GM04504 (cell line): ENCODE results near the gene HAUS6.
A peak's percentile ranks its signal among the peaks of the same experiment; 100 is the strongest.
"Not testable (repeated sequence)": the region's sequence is repeated elsewhere in the genome, so short reads cannot be mapped to it uniquely, and the experiment has no call there.

Experiments
- DNase-seq: peaks from one replicate; pipeline ENCODE4 v3.0.0-alpha.2; 2012; ENCODE audit warnings: low read depth

HAUS6 gene

GRCh38 chr9:19116107-19116790 is 13.5 kb upstream of the HAUS6 start:
- peak; percentile 58 for DNase-seq

GRCh38 chr9:19114680-19115270 is 12.1 kb upstream of the HAUS6 start:
- no peak for DNase-seq

GRCh38 chr9:19113964-19114679 is 11.4 kb upstream of the HAUS6 start:
- DNase-seq = no peak

GRCh38 chr9:19113064-19113611 is 10.4 kb upstream of the HAUS6 start:
- DNase-seq = not testable (repeated sequence)

GRCh38 chr9:19108038-19108437 is 5.3 kb upstream of the HAUS6 start:
- DNase-seq = no peak

GRCh38 chr9:19104515-19105282 is 2.0 kb upstream of the HAUS6 start:
- no peak for DNase-seq

DNA sequence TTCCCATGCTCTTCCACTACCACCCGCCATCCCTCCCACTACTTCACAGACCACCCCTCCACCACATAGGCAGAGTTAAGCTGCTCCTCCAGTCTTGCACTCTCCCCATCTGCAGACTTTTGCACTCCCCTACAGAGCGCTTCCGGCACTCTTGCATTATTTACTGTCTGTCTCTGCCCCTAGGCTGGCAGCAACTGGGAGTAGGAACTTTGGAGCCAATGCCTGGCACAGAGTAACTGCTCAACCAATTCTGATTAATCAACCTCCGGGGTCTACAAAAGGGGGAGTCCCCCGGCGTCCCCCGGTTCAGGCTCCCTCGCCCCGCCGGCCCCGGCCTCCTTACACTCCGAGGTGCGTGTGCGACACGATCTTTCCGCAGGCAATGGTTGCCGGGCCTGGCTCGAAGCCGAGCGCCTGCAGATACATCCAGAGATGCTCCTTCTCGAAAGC is 498 bp downstream of the HAUS6 start:
- DNase-seq = no peak

DNA sequence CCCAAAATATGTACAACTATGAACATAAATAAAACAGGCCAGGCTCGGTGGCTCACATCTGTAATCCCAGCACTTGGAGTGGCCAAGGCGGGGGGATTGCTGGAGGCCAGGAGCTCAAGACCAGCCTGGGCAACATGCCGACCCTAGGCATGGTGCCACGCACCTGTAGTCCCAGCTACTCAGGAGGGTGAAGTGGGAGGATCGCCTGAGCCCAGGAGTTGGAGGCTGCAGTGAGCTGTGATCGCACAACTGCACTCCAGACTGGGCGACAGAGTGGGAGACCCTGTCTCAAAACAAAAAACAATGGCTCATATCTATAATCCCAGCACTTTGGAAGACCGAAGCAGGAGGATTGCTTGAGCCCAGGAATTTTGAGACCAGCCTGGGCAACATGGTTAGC is 1.5 kb downstream of the HAUS6 start:
- no peak for DNase-seq

- DNase-seq = not testable (repeated sequence)
These were observed 5.3 kb downstream of the HAUS6 start for GRCh38 chr9:19097431-19097830.

GRCh38 chr9:19087106-19088000 is 15.4 kb downstream of the HAUS6 start:
- peak; percentile 15 for DNase-seq

DNA sequence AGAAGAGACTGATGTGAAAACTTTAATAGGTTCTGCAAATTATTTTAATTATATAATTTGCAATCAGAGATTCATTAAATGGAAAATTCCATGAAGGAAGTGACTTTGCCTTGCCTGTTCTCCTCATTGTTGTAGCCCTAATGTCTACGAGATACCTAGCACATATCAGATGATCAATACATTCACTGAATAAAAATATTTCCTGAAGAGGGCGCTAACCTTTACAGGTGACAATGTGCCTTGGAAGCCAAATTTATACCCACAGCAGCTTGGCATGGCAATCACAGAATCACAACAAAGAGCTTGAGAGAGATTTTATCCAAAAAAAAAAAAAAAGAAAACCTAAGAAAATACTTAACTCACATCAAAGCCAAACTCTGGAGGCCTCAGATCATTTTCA is 17.4 kb downstream of the HAUS6 start:
- peak; percentile 1 for DNase-seq

DNA sequence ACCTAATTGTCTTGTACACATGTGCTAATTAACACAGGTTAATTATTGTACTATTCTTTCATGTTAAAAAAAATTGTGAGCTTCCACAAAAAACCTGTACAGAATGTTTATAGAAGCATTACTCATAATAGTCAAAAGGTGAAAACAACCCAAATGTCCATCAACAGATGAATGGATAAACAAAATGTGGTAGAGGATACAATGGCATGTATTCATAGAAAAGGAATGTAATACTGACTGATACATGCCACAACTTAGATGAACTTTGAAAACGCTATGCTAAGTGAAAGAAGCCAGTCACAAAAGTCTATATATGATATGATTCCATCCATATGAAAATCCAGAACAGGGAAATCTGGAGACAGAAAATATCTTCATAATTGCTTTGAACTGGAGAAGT is 27.9 kb downstream of the HAUS6 start:
- DNase-seq = no peak

DNA sequence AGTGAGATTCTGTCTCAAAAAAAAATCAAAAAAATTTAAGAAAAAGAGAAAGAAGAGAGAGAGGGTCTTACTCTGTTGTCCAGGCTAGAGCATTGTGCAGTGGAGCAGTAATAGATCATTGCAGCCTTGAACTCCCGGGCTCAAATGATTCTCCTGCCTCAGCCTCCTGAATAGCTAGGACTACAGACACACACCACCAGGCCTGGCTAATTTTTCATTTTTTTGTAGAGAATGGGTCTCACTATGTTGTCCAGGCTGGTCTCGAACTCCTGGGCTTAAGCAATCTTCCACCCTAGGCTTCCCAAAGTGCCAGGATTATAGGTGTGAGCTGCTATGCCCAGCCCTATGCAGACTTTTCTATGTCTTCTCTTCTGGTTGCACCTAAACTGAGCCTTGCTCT is 28.5 kb downstream of the HAUS6 start:
- DNase-seq = no peak

DNA sequence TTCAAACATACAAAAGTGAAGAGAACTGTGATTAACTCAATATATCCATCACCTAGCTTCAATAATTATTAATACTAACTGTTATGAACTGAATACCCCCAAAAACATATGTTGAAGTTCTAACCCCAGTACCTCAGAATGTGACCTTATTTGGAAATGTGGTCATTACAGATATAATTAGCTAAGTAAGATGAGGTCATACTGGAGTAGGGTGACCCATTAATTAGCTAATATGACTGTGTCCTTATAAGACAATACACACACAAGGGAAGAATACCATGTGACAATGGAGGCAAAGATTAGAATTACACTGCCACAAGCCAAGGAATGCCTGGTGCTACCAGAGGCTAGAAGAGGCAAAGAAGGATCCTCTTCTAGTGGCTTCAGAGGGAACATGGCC is 45.7 kb downstream of the HAUS6 start:
- DNase-seq = no peak

- DNase-seq = no peak
These were observed 51.8 kb downstream of the HAUS6 start for GRCh38 chr9:19050637-19051591.

DNA sequence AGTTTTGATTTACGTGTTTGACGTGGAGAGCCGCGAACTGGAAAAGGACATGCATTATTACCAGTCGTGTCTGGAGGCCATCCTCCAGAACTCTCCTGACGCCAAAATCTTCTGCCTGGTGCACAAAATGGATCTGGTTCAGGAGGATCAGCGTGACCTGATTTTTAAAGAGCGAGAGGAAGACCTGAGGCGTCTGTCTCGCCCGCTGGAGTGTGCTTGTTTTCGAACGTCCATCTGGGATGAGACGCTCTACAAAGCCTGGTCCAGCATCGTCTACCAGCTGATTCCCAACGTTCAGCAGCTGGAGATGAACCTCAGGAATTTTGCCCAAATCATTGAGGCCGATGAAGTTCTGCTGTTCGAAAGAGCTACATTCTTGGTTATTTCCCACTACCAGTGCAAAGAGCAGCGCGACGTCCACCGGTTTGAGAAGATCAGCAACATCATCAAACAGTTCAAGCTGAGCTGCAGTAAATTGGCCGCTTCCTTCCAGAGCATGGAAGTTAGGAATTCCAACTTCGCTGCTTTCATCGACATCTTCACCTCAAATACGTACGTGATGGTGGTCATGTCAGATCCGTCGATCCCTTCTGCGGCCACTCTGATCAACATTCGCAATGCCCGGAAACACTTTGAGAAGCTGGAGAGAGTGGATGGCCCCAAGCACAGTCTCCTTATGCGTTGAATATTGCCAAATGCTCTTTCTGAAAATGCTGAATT is 52.6 kb downstream of the HAUS6 start:
- DNase-seq = peak; percentile 16

- peak; percentile 90 for DNase-seq
These were observed 53.5 kb downstream of the HAUS6 start, which contains the start of gene RRAGA for GRCh38 chr9:19048966-19049916. TSS of gene RRAGA (plus strand) at chr9:19049427. CDS start at chr9:19049660, 233 bp downstream.

GRCh38 chr9:19036611-19037010 is 66.1 kb downstream of the HAUS6 start:
- no peak for DNase-seq
